ENCODE data around the gene P3R3URF. TPM values are rescaled to one million over a fixed set of nuclear protein-coding genes. Genes with fewer than 3 reads are reported as not detected.

The P3R3URF gene
- total and polyA plus RNA-seq, 12 donors, result not detected

DNA sequence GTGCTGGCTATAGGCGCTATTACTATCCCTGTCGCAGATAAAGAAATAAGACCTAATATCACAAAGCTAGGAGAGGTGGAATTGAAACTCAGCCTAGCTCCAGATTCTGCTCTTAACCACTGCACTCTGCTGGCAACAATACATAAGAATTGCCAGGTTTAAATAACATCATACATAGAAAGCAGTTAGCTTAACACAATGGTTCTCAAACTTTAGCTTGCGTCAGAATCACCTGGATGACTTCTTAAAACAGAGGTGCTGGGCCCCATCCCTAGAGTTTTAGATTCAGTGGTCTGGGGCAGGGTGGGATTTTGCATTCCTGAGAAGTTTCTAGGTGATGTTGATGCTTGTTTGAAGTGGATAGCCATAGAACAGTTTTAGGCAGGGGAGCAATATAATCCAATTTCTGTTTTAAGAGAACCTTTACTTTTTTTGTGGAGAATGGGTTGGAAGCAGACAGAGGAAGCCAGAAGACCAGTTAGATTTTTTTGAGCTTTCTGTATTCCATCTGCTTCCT, 23.0 kb upstream of the P3R3URF start:
- intact Hi-C loops (cut with DNase I), result no loop called here
- peak overlapping the region in 1 of 4 donors; percentile 88 for H3K4me3 ChIP-seq
- no peaks in the 10 kb centered on the region for H3K9me3 ChIP-seq (replicated peaks in 1 of 3)
- no peak for DNase-seq
- H3K27me3 ChIP-seq, result no peaks in the 10 kb centered on the region
- no peak for TF ChIP-seq POLR2A (IDR thresholded peaks at IDR 0.05)
- TF ChIP-seq, protein P1, sequence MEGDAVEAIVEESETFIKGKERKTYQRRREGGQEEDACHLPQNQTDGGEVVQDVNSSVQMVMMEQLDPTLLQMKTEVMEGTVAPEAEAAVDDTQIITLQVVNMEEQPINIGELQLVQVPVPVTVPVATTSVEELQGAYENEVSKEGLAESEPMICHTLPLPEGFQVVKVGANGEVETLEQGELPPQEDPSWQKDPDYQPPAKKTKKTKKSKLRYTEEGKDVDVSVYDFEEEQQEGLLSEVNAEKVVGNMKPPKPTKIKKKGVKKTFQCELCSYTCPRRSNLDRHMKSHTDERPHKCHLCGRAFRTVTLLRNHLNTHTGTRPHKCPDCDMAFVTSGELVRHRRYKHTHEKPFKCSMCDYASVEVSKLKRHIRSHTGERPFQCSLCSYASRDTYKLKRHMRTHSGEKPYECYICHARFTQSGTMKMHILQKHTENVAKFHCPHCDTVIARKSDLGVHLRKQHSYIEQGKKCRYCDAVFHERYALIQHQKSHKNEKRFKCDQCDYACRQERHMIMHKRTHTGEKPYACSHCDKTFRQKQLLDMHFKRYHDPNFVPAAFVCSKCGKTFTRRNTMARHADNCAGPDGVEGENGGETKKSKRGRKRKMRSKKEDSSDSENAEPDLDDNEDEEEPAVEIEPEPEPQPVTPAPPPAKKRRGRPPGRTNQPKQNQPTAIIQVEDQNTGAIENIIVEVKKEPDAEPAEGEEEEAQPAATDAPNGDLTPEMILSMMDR (IDR thresholded peaks at IDR 0.05), result no peak
- peaks cover 0 to 6% of the 10 kb centered on the region in 2 donors for H3K36me3 ChIP-seq (replicated peaks in 1 of 2)
- H3K4me1 ChIP-seq (replicated peaks in 1 of 2), result peaks cover 28 to 41% of the 10 kb centered on the region in 2 donors
- H3K27ac ChIP-seq, result no peak overlapping the region
- WGBS, 4 donors, result 86 to 91% (median 90%) methylated on average over 3 of the region's 3 CpGs

DNA sequence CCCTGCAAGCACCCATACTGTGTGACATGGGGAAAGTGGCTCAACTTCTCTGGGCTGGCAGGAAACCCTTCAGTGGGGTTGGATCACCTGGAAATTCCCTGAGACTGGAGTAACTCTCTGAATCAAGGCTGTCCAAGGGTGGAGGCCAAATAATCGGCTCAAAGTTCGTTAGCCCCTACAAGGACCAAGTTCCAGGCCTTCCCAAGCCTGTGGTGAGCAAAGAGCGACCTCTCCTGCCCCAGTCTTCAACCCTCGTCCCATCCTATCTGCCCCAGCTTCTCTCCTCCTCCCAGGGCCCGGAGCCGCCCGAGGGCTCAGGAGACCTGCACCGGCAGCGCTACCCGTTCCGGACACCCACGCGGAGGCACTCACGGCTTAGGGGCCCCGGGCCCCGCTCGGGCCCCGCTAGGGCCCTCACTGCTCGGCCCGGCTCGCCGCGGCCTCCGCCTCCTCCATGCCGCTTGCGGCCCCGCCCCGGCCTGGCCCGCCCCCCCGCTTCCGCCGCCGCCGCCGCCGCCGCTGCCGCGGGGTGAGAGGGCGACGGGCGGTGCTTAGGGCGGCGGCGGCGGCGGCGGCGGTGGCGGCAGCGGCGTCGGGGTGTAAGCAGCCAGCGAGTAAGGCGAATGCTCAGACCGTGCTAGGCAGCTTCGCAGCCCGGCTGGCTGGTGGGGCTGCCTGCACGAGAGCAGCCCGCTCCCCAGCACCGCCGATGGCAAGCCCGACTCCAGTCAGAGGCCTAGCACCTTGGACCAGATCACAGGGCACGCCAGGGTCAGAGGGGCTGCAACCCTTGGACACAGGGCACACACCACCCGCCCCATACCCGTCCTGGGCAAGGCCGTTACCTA, 21.9 kb upstream of the P3R3URF start, which contains the start of gene POMGNT1:
TSS of gene POMGNT1 (minus strand) at position 471 of the 848 bp plus-strand sequence. CDS start 613 bp downstream, outside the sequence.
- Histone ChIP-seq H3K4me3 (peak within 1 kb of the TSS; percentile 59 to 88 (median 70)), H3K4me1 (replicated peaks in 1 of 2) (peaks cover 21 to 35% of the 10 kb centered on the region in 2 donors), H3K27ac (peak within 1 kb of the TSS in 4 of 5 donors; percentile 16 to 85 (median 62)), H3K9me3 (replicated peaks in 1 of 3) (no peaks in the 10 kb centered on the region), H3K36me3 (replicated peaks in 1 of 2) (peaks cover 0 to 14% of the 10 kb centered on the region in 2 donors), H3K27me3 (no peaks in the 10 kb centered on the region)
- peak; percentile 49 to 73 for TF ChIP-seq POLR2A (IDR thresholded peaks at IDR 0.05)
- TF ChIP-seq, protein P1 (IDR thresholded peaks at IDR 0.05), result no peak
- 0 to 2% (median 0%) methylated on average over 2 to 67 of the region's 67 CpGs for WGBS, 4 donors
- peak; percentile 56 to 74 (median 68) for DNase-seq
- intact Hi-C loops (cut with DNase I), result no loop called here

DNA sequence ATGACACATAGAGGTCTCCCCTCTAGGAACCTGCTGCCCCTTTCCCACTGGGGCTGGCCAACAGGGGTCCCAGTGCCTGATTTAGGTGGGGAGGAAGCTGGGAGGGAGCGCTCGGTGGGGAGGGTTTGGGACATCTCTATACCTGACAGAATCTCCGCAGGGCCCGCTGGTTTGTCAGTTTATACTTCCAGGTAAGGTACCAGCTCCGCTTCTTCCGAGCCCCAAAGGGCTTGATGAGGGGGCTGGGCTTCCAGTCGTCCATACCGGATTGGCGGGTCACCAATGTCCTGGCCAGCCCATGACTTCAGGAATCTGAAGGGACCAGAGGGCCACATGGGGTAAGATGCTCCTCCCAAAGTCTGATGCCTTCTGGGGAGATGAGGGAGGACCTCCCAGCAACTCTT, 21.3 kb upstream of the P3R3URF start:
- TF ChIP-seq, protein P1 (IDR thresholded peaks at IDR 0.05), result no peak
- no peak for TF ChIP-seq POLR2A (IDR thresholded peaks at IDR 0.05)
- H3K27ac ChIP-seq, result peak overlapping the region in 1 of 5 donors; percentile 68
- peaks cover 0 to 20% of the 10 kb centered on the region in 2 donors for H3K36me3 ChIP-seq (replicated peaks in 1 of 2)

DNA sequence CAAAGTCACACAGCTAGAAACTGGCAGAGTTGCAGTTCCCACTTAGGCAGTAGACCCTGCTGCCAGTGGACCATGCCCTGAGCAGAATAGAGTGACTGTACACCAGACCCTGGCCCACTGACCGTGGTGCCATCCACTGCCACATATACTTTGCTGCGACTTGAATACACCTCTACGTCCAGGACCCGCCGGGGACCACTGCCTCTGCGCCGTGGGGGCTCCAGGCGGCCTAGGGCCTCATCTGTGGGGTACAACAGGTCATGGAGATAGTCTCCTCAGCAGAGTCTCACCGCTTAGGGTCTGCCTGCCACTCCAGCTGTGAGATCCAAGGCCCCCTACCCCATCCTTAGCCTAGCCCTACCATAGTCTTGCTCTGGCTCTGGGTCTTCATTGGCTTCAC, 20.3 kb upstream of the P3R3URF start:
- Histone ChIP-seq H3K9me3 (replicated peaks in 1 of 3) (no peaks in the 10 kb centered on the region), H3K36me3 (replicated peaks in 1 of 2) (peaks cover 0 to 29% of the 10 kb centered on the region in 2 donors), H3K27me3 (no peaks in the 10 kb centered on the region), H3K27ac (peak overlapping the region in 1 of 5 donors; percentile 5), H3K4me1 (replicated peaks in 1 of 2) (peaks cover 15 to 35% of the 10 kb centered on the region in 2 donors), H3K4me3 (no peak overlapping the region)
- 94 to 96% (median 96%) methylated on average over 9 of the region's 9 CpGs; no CpG with 5 or more reads in 1 of the 4 donors for WGBS, 4 donors
- no peak for DNase-seq
- intact Hi-C loops (cut with DNase I), result no loop called here
- TF ChIP-seq, protein P1 (IDR thresholded peaks at IDR 0.05), result no peak
- TF ChIP-seq POLR2A (IDR thresholded peaks at IDR 0.05), result no peak

More for the DNA sequence above, 21.3 kb upstream of the P3R3URF start:
- no peaks in the 10 kb centered on the region for H3K27me3 ChIP-seq
- peak overlapping the region in 3 of 4 donors; percentile 66 to 88 (median 75) for H3K4me3 ChIP-seq
- intact Hi-C loops (cut with DNase I), result no loop called here
- peaks cover 17 to 35% of the 10 kb centered on the region in 2 donors for H3K4me1 ChIP-seq (replicated peaks in 1 of 2)
- 28 to 60% (median 55%) methylated on average over 3 to 9 of the region's 9 CpGs for WGBS, 4 donors
- no peaks in the 10 kb centered on the region for H3K9me3 ChIP-seq (replicated peaks in 1 of 3)
- no peak for DNase-seq
